Caco-2 (cell line): Measurements from ENCODE around the gene PCED1B. TPM values are rescaled to one million over a fixed set of nuclear protein-coding genes. Genes with fewer than 3 reads are reported as not detected.

Experiments used
- BruUV-seq: library from RNA; stranded (reverse); fragments of 400-500 nt; replicated peaks from 2 replicates; lab custom pipeline; 2021; lab: Mats Ljungman, UMichigan
- CTCF ChIA-PET: fragments of 300-600 bp; sonication (Branson Sonifier 250); formaldehyde crosslinking; loops from one replicate; lab custom pipeline; 2022; ENCODE audit warnings: antibody characterized with exemption; lab: Charles Lee
- POLR2A ChIA-PET: fragments of 300-600 bp; sonication (Branson Sonifier 250); formaldehyde crosslinking; loops from one replicate; lab custom pipeline; 2022; ENCODE audit warnings: antibody characterized with exemption; lab: Charles Lee
- DNase-seq, 2 experiments: peaks; one replicate each; pipeline versions ENCODE4 v3.0.0 to v3.0.0-alpha.2; 2020 to 2022
- H3K27me3 ChIP-seq: replicated peaks from 2 replicates; pipeline ENCODE4 v1.6.0; 2011; ENCODE audit warnings: low read length; ENCODE audit not compliant: control insufficient read depth, insufficient read depth
- H3K36me3 ChIP-seq: 2 replicates; pipeline ENCODE4 v1.5.1; 2011; ENCODE audit warnings: low read length; ENCODE audit not compliant: control insufficient read depth, insufficient read depth
- H3K4me1 ChIP-seq: fragments of 250-450 bp; sonication (Bioruptor Pico); 2 replicates; pipeline ENCODE4 v1.5.1; 2020; ENCODE audit warnings: mild to moderate bottlenecking
- H3K4me3 ChIP-seq: 2 replicates; pipeline ENCODE4 v1.5.1; 2011; ENCODE audit warnings: low read depth, mild to moderate bottlenecking, control low read depth, low read length
- H3K9me3 ChIP-seq: fragments of 250-450 bp; sonication (Bioruptor Pico); 2 replicates; pipeline ENCODE4 v1.5.1; 2020; ENCODE audit warnings: mild to moderate bottlenecking, moderate library complexity
- H3K27ac Mint-ChIP-seq: one replicate; pipeline ENCODE4 v1.8.0; 2022; ENCODE audit warnings: mixed read lengths; ENCODE audit not compliant: unreplicated experiment
- H3K27me3 Mint-ChIP-seq: one replicate; pipeline ENCODE4 v1.8.0; 2022; ENCODE audit warnings: mixed read lengths; ENCODE audit not compliant: insufficient read depth, unreplicated experiment
- H3K36me3 Mint-ChIP-seq: one replicate; pipeline ENCODE4 v1.8.0; 2022; ENCODE audit warnings: mild to moderate bottlenecking, mixed read lengths; ENCODE audit not compliant: insufficient read depth, unreplicated experiment
- H3K4me1 Mint-ChIP-seq: one replicate; pipeline ENCODE4 v1.8.0; 2022; ENCODE audit warnings: low read depth, mixed read lengths; ENCODE audit not compliant: unreplicated experiment
- H3K4me3 Mint-ChIP-seq: one replicate; pipeline ENCODE4 v1.8.0; 2022; ENCODE audit warnings: mild to moderate bottlenecking, moderate library complexity, mixed read lengths; ENCODE audit not compliant: unreplicated experiment
- H3K9me3 Mint-ChIP-seq: one replicate; pipeline ENCODE4 v1.8.0; 2022; ENCODE audit warnings: mixed read lengths; ENCODE audit not compliant: unreplicated experiment
- intact Hi-C: fragments of 100-400 bp; cut with micrococcal nuclease; formaldehyde crosslinking; loops from one replicate; pipeline ENCODE4 v1.10.0; 2022; ENCODE audit not compliant: unreplicated experiment
- total RNA-seq: library from RNA; stranded (reverse); gene quantifications from 2 replicates; pipeline ENCODE4 v1.2.3, GENCODE V29; 2022
- TF ChIP-seq, protein P1 (sequence below), 2 experiments: fragments of 200-600 bp in 1 of 2; IDR thresholded peaks; 1 replicate in 1 of 2; 2 replicates in 1 of 2; pipeline versions ENCODE4 v1.5.1 to v1.8.0; 2011 to 2022; ENCODE audit warnings: antibody characterized with exemption in 1 of 2, control low read depth in 1 of 2, inconsistent platforms in 1 of 2, low read depth in 1 of 2, low read length in 1 of 2, mild to moderate bottlenecking in 1 of 2, moderate library complexity in 1 of 2; ENCODE audit not compliant: insufficient read depth in 1 of 2, severe bottlenecking in 1 of 2, unreplicated experiment in 1 of 2

Gene PCED1B
- total RNA-seq, 1 experiment from 2014 or later, result 7.0 TPM

DNA sequence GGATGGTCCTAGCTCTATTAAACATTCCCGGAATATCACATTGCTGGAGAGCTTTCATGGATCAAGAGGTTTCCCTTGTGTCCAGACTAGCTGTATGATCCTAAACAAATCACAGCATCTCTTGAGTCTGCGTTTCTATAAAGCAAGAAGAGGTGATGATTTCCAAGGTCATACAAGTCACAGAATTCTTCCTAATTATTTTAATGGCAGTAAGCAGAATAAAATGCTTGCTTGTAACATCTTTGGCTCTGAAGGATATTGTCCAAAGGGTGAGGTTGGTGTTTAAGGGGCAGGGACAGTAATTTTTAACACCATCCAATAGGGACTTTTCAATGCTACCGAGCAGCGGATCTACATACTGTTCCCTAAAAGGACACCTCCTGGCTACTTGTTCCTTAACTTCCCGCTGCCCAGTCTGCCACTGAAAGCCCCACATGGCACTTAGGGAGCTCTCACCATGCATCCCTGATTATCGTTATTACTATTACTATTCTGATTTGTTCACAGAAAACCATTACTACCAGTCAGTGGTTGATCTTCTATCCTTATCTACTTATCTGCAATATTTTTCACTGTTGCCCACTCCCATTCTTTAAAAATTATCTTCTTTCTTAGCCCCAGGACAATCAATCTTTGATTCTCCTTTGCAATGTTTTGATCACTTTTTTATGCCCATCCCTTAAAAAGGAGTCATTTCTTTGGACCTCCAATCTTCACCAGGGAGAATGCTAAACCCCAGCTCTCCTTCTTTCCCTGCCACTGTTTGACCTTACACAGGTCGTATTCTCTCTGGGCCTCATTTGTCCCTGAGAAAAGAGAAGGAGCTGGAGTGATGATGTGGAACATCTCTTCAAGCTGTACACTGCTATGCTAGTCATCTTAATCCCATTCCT, 4.0 kb upstream of the PCED1B start:
- no peak overlapping the region for H3K4me3 ChIP-seq
- no peaks in the 10 kb centered on the region for H3K9me3 Mint-ChIP-seq
- CTCF ChIA-PET, result no interaction called here
- peaks cover 9% of the 10 kb centered on the region for H3K4me1 Mint-ChIP-seq
- no peaks in the 10 kb centered on the region for H3K36me3 Mint-ChIP-seq
- no peak for DNase-seq
- BruUV-seq, result no TSS peak
- intact Hi-C loops, result no loop called here
- H3K27me3 ChIP-seq, result peaks cover 1% of the 10 kb centered on the region; the same call in 1 of the 2 replicates
- H3K27me3 Mint-ChIP-seq, result peaks cover 7% of the 10 kb centered on the region
- H3K4me3 Mint-ChIP-seq, result no peak overlapping the region
- H3K4me1 ChIP-seq, result no peaks in the 10 kb centered on the region
- no peak overlapping the region for H3K27ac Mint-ChIP-seq
- H3K36me3 ChIP-seq, result no peaks in the 10 kb centered on the region
- POLR2A ChIA-PET, result no interaction called here
- no peaks in the 10 kb centered on the region for H3K9me3 ChIP-seq
- TF ChIP-seq, protein P1, sequence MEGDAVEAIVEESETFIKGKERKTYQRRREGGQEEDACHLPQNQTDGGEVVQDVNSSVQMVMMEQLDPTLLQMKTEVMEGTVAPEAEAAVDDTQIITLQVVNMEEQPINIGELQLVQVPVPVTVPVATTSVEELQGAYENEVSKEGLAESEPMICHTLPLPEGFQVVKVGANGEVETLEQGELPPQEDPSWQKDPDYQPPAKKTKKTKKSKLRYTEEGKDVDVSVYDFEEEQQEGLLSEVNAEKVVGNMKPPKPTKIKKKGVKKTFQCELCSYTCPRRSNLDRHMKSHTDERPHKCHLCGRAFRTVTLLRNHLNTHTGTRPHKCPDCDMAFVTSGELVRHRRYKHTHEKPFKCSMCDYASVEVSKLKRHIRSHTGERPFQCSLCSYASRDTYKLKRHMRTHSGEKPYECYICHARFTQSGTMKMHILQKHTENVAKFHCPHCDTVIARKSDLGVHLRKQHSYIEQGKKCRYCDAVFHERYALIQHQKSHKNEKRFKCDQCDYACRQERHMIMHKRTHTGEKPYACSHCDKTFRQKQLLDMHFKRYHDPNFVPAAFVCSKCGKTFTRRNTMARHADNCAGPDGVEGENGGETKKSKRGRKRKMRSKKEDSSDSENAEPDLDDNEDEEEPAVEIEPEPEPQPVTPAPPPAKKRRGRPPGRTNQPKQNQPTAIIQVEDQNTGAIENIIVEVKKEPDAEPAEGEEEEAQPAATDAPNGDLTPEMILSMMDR (IDR thresholded peaks at IDR 0.05; ENCODE audit: insufficient read depth in 1 of 2, low read depth in 1 of 2, low read length in 1 of 2, severe bottlenecking in 1 of 2, unreplicated experiment in 1 of 2), result no peak

DNA sequence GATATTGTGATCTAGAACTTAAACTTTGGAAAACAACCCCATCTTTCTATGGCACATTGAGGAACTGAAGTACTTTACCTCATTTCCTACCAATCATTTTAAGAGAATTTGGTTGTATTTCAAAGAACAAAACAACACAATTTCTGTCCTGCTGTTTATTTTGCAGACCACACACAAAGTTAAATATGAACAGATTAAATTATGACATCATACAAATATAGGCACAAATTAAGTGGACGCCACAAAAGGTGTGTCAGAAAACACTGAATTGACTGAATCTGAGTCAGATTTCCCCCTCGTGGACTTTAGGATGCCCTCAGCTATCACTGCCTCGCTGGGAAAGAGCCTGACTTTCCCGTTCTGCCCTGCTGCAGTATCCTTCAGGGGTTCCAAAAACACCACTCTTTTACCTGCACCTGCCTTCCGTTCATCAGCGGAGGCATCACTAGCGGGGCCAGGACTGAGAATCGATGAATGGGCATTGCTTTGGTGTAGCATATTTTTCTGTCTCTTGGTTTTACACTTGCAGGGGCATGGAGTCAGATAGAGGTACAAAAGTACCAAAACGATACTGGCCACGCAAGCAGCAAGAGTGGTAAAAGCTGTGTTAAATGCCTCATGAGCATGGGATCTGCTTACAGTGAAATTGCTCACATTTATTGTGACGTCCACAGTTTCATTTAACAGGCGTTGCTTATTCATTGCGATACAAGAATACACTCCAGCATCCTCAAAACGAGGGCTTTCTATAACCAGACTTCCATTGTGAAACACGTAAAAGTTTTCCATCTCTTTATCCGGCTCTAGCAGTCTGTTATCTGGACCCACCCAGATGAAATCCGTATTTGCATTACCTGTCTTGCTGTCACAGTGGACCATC, 2.0 kb upstream of the PCED1B start:
- no peak overlapping the region for H3K4me3 Mint-ChIP-seq
- no peak for DNase-seq
- TF ChIP-seq, protein P1 (IDR thresholded peaks at IDR 0.05; ENCODE audit: insufficient read depth in 1 of 2, low read depth in 1 of 2, low read length in 1 of 2, severe bottlenecking in 1 of 2, unreplicated experiment in 1 of 2), result no peak
- H3K27me3 Mint-ChIP-seq, result peaks cover 7% of the 10 kb centered on the region
- no TSS peak for BruUV-seq
- intact Hi-C loops, result loop anchor here (2.0 kb wide), 2 partner anchors 45 to 319 kb away; no protein-coding TSS in a partner anchor
- Histone ChIP-seq H3K27me3 (peaks cover 1% of the 10 kb centered on the region; the same call in 1 of the 2 replicates), H3K9me3 (no peaks in the 10 kb centered on the region), H3K4me3 (no peak overlapping the region), H3K36me3 (no peaks in the 10 kb centered on the region), H3K4me1 (no peaks in the 10 kb centered on the region; the same call in 1 of the 2 replicates)
- CTCF ChIA-PET, result interaction anchor here (0.6 to 3.1 kb wide), 3 partner anchors 45 to 336 kb away, joined by 3 to 16 read pairs (median 13); no protein-coding TSS in a partner anchor
- peaks cover 22% of the 10 kb centered on the region for H3K4me1 Mint-ChIP-seq
- no peak overlapping the region for H3K27ac Mint-ChIP-seq
- H3K36me3 Mint-ChIP-seq, result no peaks in the 10 kb centered on the region
- H3K9me3 Mint-ChIP-seq, result no peaks in the 10 kb centered on the region
- POLR2A ChIA-PET, result interaction anchor here (0.5 kb wide), 1 partner anchor 114 kb away, joined by 4 read pairs; no protein-coding TSS in a partner anchor

DNA sequence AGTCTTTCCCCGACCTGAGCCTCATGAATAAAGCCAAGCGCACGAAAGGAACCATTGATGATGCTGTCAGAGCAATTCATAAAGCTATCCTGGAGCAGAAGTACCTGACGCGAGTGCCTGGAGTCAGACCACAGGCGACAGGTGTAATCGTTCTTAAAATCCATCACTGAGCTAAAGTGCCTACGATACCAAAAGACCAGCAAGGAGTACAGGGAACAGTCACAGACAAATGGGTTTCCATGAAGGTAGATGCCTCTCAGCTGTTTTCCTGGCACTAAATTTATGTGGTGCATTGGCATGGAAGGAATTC, 1.4 kb upstream of the PCED1B start:
- H3K9me3 Mint-ChIP-seq, result no peaks in the 10 kb centered on the region
- ChIA-PET CTCF (interaction anchor here (3.0 to 3.1 kb wide), 2 partner anchors 45 to 229 kb away, joined by 13 to 16 read pairs; no protein-coding TSS in a partner anchor), POLR2A (no interaction called here)
- no peak for DNase-seq
- Histone ChIP-seq H3K4me1 (peaks cover 6% of the 10 kb centered on the region; the same call in 1 of the 2 replicates), H3K27me3 (peaks cover 1% of the 10 kb centered on the region; the same call in 1 of the 2 replicates), H3K36me3 (no peaks in the 10 kb centered on the region), H3K4me3 (no peak overlapping the region), H3K9me3 (no peaks in the 10 kb centered on the region)
- H3K27me3 Mint-ChIP-seq, result peaks cover 7% of the 10 kb centered on the region
- intact Hi-C loops, result loop anchor here (2.0 kb wide), 2 partner anchors 45 to 319 kb away; no protein-coding TSS in a partner anchor
- H3K27ac Mint-ChIP-seq, result no peak overlapping the region
- TF ChIP-seq, protein P1 (IDR thresholded peaks at IDR 0.05; ENCODE audit: insufficient read depth in 1 of 2, low read depth in 1 of 2, low read length in 1 of 2, severe bottlenecking in 1 of 2, unreplicated experiment in 1 of 2), result no peak
- no TSS peak for BruUV-seq
- H3K4me3 Mint-ChIP-seq, result no peak overlapping the region
- peaks cover 27% of the 10 kb centered on the region for H3K4me1 Mint-ChIP-seq
- no peaks in the 10 kb centered on the region for H3K36me3 Mint-ChIP-seq
